MCF 10A (cell line): Measurements from ENCODE around the gene PRUNE1. TPM values are rescaled to one million over a fixed set of nuclear protein-coding genes. Genes with fewer than 3 reads are reported as not detected.
A peak's percentile ranks its signal among the peaks of the same experiment; 100 is the strongest.

ENCODE experiments used
- BruUV-seq: library from RNA; stranded (reverse); fragments of 400-500 nt; replicated peaks from 2 replicates; lab custom pipeline; 2021; lab: Mats Ljungman, UMichigan
- CTCF ChIA-PET: fragments of 300-600 bp; sonication (Branson Sonifier 250); formaldehyde crosslinking; extraction: SDS; loops from one replicate; lab custom pipeline; 2021; ENCODE audit warnings: antibody characterized with exemption, inconsistent platforms; lab: Yijun Ruan, JAX
- POLR2A ChIA-PET: fragments of 300-600, 350-650 bp; sonication (Branson Sonifier 250); formaldehyde crosslinking; extraction: SDS; loops from one replicate; lab custom pipeline; 2020; ENCODE audit warnings: antibody characterized with exemption, inconsistent platforms; lab: Yijun Ruan, JAX
- DNase-seq: peaks from one replicate; pipeline ENCODE4 v3.0.0-alpha.2; 2018; ENCODE audit not compliant: unreplicated experiment
- H3K27ac Mint-ChIP-seq: one replicate; pipeline ENCODE4 v1.8.0; 2022; ENCODE audit warnings: mild to moderate bottlenecking, low read depth, mixed read lengths; ENCODE audit not compliant: unreplicated experiment
- H3K27me3 Mint-ChIP-seq: one replicate; pipeline ENCODE4 v1.8.0; 2022; ENCODE audit warnings: mixed read lengths; ENCODE audit not compliant: insufficient read depth, unreplicated experiment
- H3K36me3 Mint-ChIP-seq: one replicate; pipeline ENCODE4 v1.8.0; 2022; ENCODE audit warnings: mild to moderate bottlenecking, moderate library complexity, mixed read lengths; ENCODE audit not compliant: insufficient read depth, unreplicated experiment
- H3K4me1 Mint-ChIP-seq: one replicate; pipeline ENCODE4 v1.8.0; 2022; ENCODE audit warnings: mixed read lengths; ENCODE audit not compliant: insufficient read depth, unreplicated experiment
- H3K4me3 Mint-ChIP-seq: one replicate; pipeline ENCODE4 v1.8.0; 2022; ENCODE audit warnings: mild to moderate bottlenecking, moderate library complexity, mixed read lengths; ENCODE audit not compliant: unreplicated experiment
- H3K9me3 Mint-ChIP-seq: one replicate; pipeline ENCODE4 v1.8.0; 2022; ENCODE audit warnings: mixed read lengths; ENCODE audit not compliant: unreplicated experiment
- CTCF ChIP-seq: fragments of 200-600 bp; IDR thresholded peaks from one replicate; pipeline ENCODE4 v1.8.0; 2022; ENCODE audit warnings: antibody characterized with exemption, mild to moderate bottlenecking; ENCODE audit not compliant: unreplicated experiment
- intact Hi-C: fragments of 100-400 bp; cut with micrococcal nuclease; formaldehyde crosslinking; loops from 2 replicates; pipeline ENCODE4 v1.14.1; 2022
- total RNA-seq: library from RNA; stranded (reverse); gene quantifications from 2 replicates; pipeline ENCODE4 v1.2.3, GENCODE V29; 2022

PRUNE1 gene
- total RNA-seq, 1 experiment from 2014 or later: 17.6 TPM

- ChIA-PET CTCF (interaction anchor here (0.6 to 1.3 kb wide), 4 partner anchors 13 to 283 kb away, joined by 3 to 6 read pairs (median 4); no protein-coding TSS in a partner anchor), POLR2A (interaction anchor here (1.0 to 1.2 kb wide), 2 partner anchors 35 to 384 kb away, joined by 3 read pairs; partner anchors contain the start of gene C1orf56)
- H3K9me3 Mint-ChIP-seq: no peaks in the 10 kb centered on the region
- H3K4me3 Mint-ChIP-seq: no peak overlapping the region
- H3K27me3 Mint-ChIP-seq: no peaks in the 10 kb centered on the region
- H3K36me3 Mint-ChIP-seq: peaks cover 26% of the 10 kb centered on the region
- H3K27ac Mint-ChIP-seq: no peak overlapping the region
- intact Hi-C loops: no loop called here
- no TSS peak for BruUV-seq
- no peak for TF ChIP-seq CTCF
- DNase-seq: no peak
- peaks cover 9% of the 10 kb centered on the region for H3K4me1 Mint-ChIP-seq
Measured at GRCh38 chr1:151012684-151013471, 4.6 kb downstream of the PRUNE1 start.

DNA sequence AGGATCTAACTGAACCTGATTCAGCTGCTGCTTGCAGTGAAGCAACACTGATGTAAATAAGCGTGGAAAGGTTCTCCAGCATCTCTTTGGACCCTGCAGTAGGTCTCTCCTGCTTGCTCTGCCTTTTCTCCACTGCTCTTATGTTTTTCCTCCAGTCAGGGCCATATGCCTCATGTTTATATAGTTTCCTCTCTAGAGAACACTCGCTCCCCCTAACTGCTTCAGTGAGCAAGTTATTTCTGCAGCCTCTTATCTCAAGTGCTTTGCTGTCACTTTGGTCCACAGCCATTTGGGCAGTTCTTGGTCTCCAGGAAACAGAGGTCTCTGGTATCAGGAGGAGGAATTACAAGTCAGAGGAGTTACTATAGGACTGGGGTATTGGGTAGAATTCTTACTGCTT lies 5.3 kb downstream of the PRUNE1 start:
- DNase-seq: no peak
- ChIA-PET POLR2A (no interaction called here), CTCF (interaction anchor here (0.6 kb wide), 1 partner anchor 51 kb away, joined by 3 read pairs; no protein-coding TSS in a partner anchor)
- Mint-ChIP-seq H3K4me3 (no peak overlapping the region), H3K36me3 (peaks cover 32% of the 10 kb centered on the region), H3K27ac (no peak overlapping the region), H3K9me3 (no peaks in the 10 kb centered on the region), H3K27me3 (no peaks in the 10 kb centered on the region), H3K4me1 (peaks cover 7% of the 10 kb centered on the region)
- no peak for TF ChIP-seq CTCF
- intact Hi-C loops: no loop called here
- no TSS peak for BruUV-seq

GRCh38 chr1:151024540-151025146 lies 16.4 kb downstream of the PRUNE1 start:
- no peak overlapping the region for H3K27ac Mint-ChIP-seq
- DNase-seq: peak; percentile 75
- POLR2A ChIA-PET: interaction anchor here (1.0 to 1.9 kb wide), 4 partner anchors 10 to 35 kb away, joined by 4 to 6 read pairs (median 5); partner anchors contain the start of genes CDC42SE1, MINDY1 and MLLT11
- no peaks in the 10 kb centered on the region for H3K4me1 Mint-ChIP-seq
- no peak overlapping the region for H3K4me3 Mint-ChIP-seq
- no peaks in the 10 kb centered on the region for H3K9me3 Mint-ChIP-seq
- H3K27me3 Mint-ChIP-seq: no peaks in the 10 kb centered on the region
- intact Hi-C loops: loop anchor here (1.0 to 2.0 kb wide), 3 partner anchors 35 to 132 kb away; partner anchors contain the start of genes CDC42SE1, GABPB2 and TNFAIP8L2
- peaks cover 75% of the 10 kb centered on the region for H3K36me3 Mint-ChIP-seq
- CTCF ChIA-PET: interaction anchor here (0.6 to 3.6 kb wide), 32 partner anchors 10 to 601 kb away, joined by 3 to 29 read pairs (median 5); partner anchors contain the start of genes BNIPL, CDC42SE1, MINDY1 and MLLT11
- BruUV-seq: no TSS peak
- peak; percentile 83 for TF ChIP-seq CTCF

DNA sequence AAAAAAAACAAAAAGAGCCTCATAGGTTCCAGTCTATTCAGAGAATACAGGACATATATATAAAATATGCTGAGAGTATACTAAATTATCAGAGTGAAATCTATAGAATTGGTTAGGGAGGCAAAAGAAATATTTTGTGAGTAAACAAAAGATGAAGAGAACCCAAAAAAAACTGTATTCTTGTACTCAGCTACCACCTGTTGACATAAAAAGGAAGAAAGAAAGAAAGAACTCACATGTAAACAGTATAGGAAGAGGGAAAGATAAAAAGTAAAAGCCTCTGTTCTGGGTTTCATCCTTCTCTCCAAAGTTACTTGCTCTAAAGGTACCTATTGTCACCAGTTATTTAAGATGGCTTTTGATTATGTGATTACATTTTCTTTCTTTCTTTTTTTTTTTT lies 18.2 kb downstream of the PRUNE1 start:
- H3K27me3 Mint-ChIP-seq: no peaks in the 10 kb centered on the region
- intact Hi-C loops: no loop called here
- H3K4me1 Mint-ChIP-seq: no peaks in the 10 kb centered on the region
- DNase-seq: no peak
- BruUV-seq: no TSS peak
- no peaks in the 10 kb centered on the region for H3K9me3 Mint-ChIP-seq
- TF ChIP-seq CTCF: no peak
- ChIA-PET CTCF (interaction anchor here (0.6 to 3.6 kb wide), 9 partner anchors 12 to 102 kb away, joined by 3 to 29 read pairs (median 5); partner anchors contain the start of genes BNIPL, C1orf56 and CDC42SE1), POLR2A (interaction anchor here (1.1 to 1.2 kb wide), 2 partner anchors 33 to 36 kb away, joined by 3 to 4 read pairs; partner anchors contain the start of gene CDC42SE1)
- no peak overlapping the region for H3K27ac Mint-ChIP-seq
- peaks cover 84% of the 10 kb centered on the region for H3K36me3 Mint-ChIP-seq
- H3K4me3 Mint-ChIP-seq: no peak overlapping the region
